Esophagus squamous epithelium (tissue), 4 donors: Measurements from ENCODE around the gene FAM114A2.

Source experiments
- POLR2A ChIP-seq, 4 donors: fragments of 450-650 bp; IDR thresholded peaks; one replicate each; pipeline ENCODE4 v1.6.1; 2017; ENCODE audit warnings: antibody characterized with exemption in 4 of 4, mild to moderate bottlenecking in 4 of 4, moderate library complexity in 3 of 4
- TF ChIP-seq, protein P1 (sequence below), 6 experiments: fragments of 450-650 bp in 4 of 6; fragments of 200-600 bp in 2 of 6; sonication (generic) in 2 of 6; IDR thresholded peaks; one replicate each; pipeline ENCODE4 v1.5.1; 2016 to 2019; ENCODE audit warnings: antibody characterized with exemption in 6 of 6, mild to moderate bottlenecking in 4 of 6, moderate library complexity in 4 of 6

- TF ChIP-seq, protein P1, sequence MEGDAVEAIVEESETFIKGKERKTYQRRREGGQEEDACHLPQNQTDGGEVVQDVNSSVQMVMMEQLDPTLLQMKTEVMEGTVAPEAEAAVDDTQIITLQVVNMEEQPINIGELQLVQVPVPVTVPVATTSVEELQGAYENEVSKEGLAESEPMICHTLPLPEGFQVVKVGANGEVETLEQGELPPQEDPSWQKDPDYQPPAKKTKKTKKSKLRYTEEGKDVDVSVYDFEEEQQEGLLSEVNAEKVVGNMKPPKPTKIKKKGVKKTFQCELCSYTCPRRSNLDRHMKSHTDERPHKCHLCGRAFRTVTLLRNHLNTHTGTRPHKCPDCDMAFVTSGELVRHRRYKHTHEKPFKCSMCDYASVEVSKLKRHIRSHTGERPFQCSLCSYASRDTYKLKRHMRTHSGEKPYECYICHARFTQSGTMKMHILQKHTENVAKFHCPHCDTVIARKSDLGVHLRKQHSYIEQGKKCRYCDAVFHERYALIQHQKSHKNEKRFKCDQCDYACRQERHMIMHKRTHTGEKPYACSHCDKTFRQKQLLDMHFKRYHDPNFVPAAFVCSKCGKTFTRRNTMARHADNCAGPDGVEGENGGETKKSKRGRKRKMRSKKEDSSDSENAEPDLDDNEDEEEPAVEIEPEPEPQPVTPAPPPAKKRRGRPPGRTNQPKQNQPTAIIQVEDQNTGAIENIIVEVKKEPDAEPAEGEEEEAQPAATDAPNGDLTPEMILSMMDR (IDR thresholded peaks at IDR 0.05), result no peak
- TF ChIP-seq POLR2A (IDR thresholded peaks at IDR 0.05), result no peak
These were observed 20.9 kb upstream of the FAM114A2 start for GRCh38 chr5:154059583-154059982.
